Endodermal cell (in vitro differentiated cells): ENCODE measurements around the gene ZG16B. TPM values are rescaled to one million over a fixed set of nuclear protein-coding genes. Genes with fewer than 3 reads are reported as not detected.

ENCODE experiments used
- DNase-seq: peaks from one replicate; pipeline ENCODE4 v3.0.0-alpha.2; 2017
- H3K27ac ChIP-seq: 2 replicates; pipeline ENCODE4 v1.5.1; 2013; ENCODE audit warnings: mild to moderate bottlenecking, low read depth, low read length, moderate library complexity
- H3K27me3 ChIP-seq: 2 replicates; pipeline ENCODE4 v1.6.1; 2013; ENCODE audit warnings: mild to moderate bottlenecking, low read length, moderate library complexity; ENCODE audit not compliant: insufficient read depth, control insufficient read depth, poor library complexity, severe bottlenecking
- H3K36me3 ChIP-seq: 2 replicates; pipeline ENCODE4 v1.7.0; 2013; ENCODE audit warnings: mild to moderate bottlenecking, low read length, moderate library complexity; ENCODE audit not compliant: control insufficient read depth, insufficient read depth
- H3K4me1 ChIP-seq: one replicate; pipeline ENCODE4 v1.7.0; 2013; ENCODE audit warnings: low read length; ENCODE audit not compliant: control insufficient read depth, insufficient read depth
- H3K4me3 ChIP-seq: 2 replicates; pipeline ENCODE4 v1.5.1; 2013; ENCODE audit warnings: mild to moderate bottlenecking, low read length, moderate library complexity
- H3K9ac ChIP-seq: 2 replicates; pipeline ENCODE4 v1.6.1; 2013; ENCODE audit warnings: mild to moderate bottlenecking, low read length, moderate library complexity; ENCODE audit not compliant: poor library complexity, severe bottlenecking; ENCODE audit errors: extremely low read depth
- H3K9me3 ChIP-seq: 2 replicates; pipeline ENCODE4 v1.6.1; 2013; ENCODE audit warnings: mild to moderate bottlenecking, low read length, moderate library complexity; ENCODE audit not compliant: control insufficient read depth
- H3K27ac Mint-ChIP-seq: 2 replicates; pipeline ENCODE4 v1.8.0; 2020; ENCODE audit warnings: mixed read lengths
- H3K27me3 Mint-ChIP-seq: 2 replicates; pipeline ENCODE4 v1.8.0; 2021; ENCODE audit warnings: mild to moderate bottlenecking, mixed read lengths; ENCODE audit not compliant: insufficient read depth
- H3K36me3 Mint-ChIP-seq: 2 replicates; pipeline ENCODE4 v1.8.0; 2020; ENCODE audit warnings: low read depth, mixed read lengths
- H3K4me1 Mint-ChIP-seq: 2 replicates; pipeline ENCODE4 v1.8.0; 2020; ENCODE audit warnings: mixed read lengths
- H3K4me3 Mint-ChIP-seq: 2 replicates; pipeline ENCODE4 v1.8.0; 2020; ENCODE audit warnings: mild to moderate bottlenecking, moderate library complexity, mixed read lengths
- H3K9me3 Mint-ChIP-seq: 2 replicates; pipeline ENCODE4 v1.8.0; 2020; ENCODE audit warnings: mild to moderate bottlenecking, mixed read lengths
- CTCF ChIP-seq: fragments of 200-600 bp; sonication (generic); conservative IDR thresholded peaks from 2 replicates; pipeline ENCODE4 v1.5.0; 2021; ENCODE audit warnings: antibody characterized with exemption, mild to moderate bottlenecking
- WGBS, 2 experiments: methylation state at CpG; one replicate each; pipeline versions ENCODE4 v1.1.5 to v1.1.7; 2013; ENCODE audit warnings: missing lambda C conversion rate in 2 of 2, mixed read lengths in 1 of 2; ENCODE audit not compliant: insufficient coverage in 1 of 2, insufficient read length in 1 of 2; 5-methylcytosine and 5-hydroxymethylcytosine counted together
- total RNA-seq, 2 donors: library from RNA; stranded (reverse); fragmentation: NEBNext Ultra II Directional in 1 of 2; extraction: Animal tissue kit (Norgen Biotek cat#: 25700) in 1 of 2; gene quantifications; 2 replicates in 1 of 2; 3 replicates in 1 of 2; pipeline ENCODE4 v1.2.1, GENCODE V29; 2021

Gene ZG16B
- total RNA-seq, 2 donors from 2014 or later, result not detected

DNA sequence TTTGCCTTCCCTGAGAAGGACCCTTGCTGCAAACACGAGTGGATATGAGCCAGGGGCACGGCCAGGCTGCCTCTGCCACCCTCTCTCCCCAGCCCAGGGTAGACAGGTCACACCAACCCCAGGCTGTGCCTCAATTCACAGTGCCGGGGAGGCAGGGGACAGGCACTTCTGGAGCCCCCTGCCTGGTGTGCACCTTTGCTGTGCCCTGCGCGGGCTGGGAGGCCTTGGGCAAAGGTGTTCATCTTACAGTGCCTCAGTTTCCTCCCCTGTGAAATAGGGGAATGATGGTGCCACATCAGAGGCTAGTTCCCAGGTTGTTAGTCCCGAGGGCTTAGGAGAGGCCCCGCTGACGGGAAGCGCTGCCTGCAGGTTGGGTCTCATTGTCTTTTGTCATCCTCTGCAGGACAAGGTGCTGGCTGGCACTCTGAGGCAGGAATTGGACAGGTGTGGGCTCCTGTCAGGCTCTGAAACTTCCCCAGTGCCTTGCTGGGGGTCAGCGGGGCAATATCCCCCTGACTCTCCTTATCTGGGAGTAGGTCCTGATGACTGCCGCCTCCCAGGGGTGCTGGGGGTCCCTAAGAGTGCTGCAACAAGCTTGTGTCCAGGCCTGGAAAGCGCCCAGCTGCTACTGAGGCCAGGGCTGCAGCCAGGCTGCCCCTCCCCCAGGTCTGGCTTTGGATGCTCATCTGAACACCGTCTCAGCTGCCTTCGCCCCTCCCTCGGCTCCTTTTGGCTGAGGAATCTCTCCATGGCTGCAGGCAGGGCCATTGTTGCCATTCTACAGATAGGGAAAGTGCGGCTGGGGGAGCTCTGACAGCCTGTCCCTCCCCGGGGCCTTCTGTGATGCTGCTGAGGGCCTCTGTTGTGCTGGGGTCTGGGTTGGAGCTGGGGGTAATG, 9.9 kb upstream of the ZG16B start:
- no peaks in the 10 kb centered on the region for H3K36me3 Mint-ChIP-seq
- H3K9ac ChIP-seq, result no peak overlapping the region
- H3K27me3 ChIP-seq, result no peaks in the 10 kb centered on the region
- H3K27ac Mint-ChIP-seq, result no peak overlapping the region
- no peak overlapping the region for H3K27ac ChIP-seq
- H3K4me1 Mint-ChIP-seq, result no peaks in the 10 kb centered on the region
- TF ChIP-seq CTCF, result no peak
- no peaks in the 10 kb centered on the region for H3K4me1 ChIP-seq
- 82 to 83% methylated on average over 9 to 17 of the region's 17 CpGs for WGBS, 2 experiments
- no peaks in the 10 kb centered on the region for H3K9me3 ChIP-seq
- H3K4me3 ChIP-seq, result no peak overlapping the region
- H3K9me3 Mint-ChIP-seq, result no peaks in the 10 kb centered on the region
- DNase-seq, result peak; percentile 52
- H3K27me3 Mint-ChIP-seq, result no peaks in the 10 kb centered on the region
- H3K36me3 ChIP-seq, result no peaks in the 10 kb centered on the region
- no peak overlapping the region for H3K4me3 Mint-ChIP-seq

DNA sequence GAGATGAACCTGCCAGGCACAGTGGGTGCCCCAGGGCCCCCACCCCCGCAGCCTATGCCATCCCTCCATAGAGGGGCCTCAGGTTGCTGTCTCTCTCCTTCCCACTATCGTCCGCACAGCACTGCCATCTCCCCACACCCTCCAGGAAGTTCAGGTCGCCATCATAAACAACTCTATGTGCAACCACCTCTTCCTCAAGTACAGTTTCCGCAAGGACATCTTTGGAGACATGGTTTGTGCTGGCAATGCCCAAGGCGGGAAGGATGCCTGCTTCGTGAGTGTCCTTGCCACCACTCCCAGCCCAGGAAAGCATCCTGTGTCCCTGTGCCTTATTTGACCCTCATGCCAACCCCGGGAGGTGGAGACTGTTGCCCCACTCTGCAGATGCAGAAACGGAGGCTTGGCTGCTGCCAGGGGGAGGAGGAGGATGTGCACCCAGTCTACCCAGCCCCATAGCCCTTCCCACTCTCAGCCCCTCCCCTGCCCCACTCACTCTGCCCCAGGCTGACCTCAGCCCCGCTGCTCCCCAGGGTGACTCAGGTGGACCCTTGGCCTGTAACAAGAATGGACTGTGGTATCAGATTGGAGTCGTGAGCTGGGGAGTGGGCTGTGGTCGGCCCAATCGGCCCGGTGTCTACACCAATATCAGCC, 9.1 kb upstream of the ZG16B start:
- DNase-seq, result peak; percentile 40
- H3K4me1 ChIP-seq, result no peaks in the 10 kb centered on the region
- no peak overlapping the region for H3K27ac ChIP-seq
- Mint-ChIP-seq H3K4me3 (no peak overlapping the region), H3K9me3 (no peaks in the 10 kb centered on the region), H3K4me1 (no peaks in the 10 kb centered on the region), H3K27ac (no peak overlapping the region), H3K36me3 (no peaks in the 10 kb centered on the region), H3K27me3 (no peaks in the 10 kb centered on the region)
- H3K27me3 ChIP-seq, result no peaks in the 10 kb centered on the region
- H3K36me3 ChIP-seq, result no peaks in the 10 kb centered on the region
- no peak overlapping the region for H3K4me3 ChIP-seq
- no peaks in the 10 kb centered on the region for H3K9me3 ChIP-seq
- 88 to 94% methylated on average over 7 to 14 of the region's 14 CpGs for WGBS, 2 experiments
- TF ChIP-seq CTCF, result no peak
- H3K9ac ChIP-seq, result no peak overlapping the region

GRCh38 chr16:2821487-2822157, 8.5 kb upstream of the ZG16B start:
- H3K4me1 ChIP-seq, result no peaks in the 10 kb centered on the region
- no peak overlapping the region for H3K27ac ChIP-seq
- peak; percentile 26 for DNase-seq
- H3K27me3 ChIP-seq, result no peaks in the 10 kb centered on the region
- H3K9ac ChIP-seq, result no peak overlapping the region
- H3K4me3 ChIP-seq, result no peak overlapping the region
- H3K36me3 ChIP-seq, result no peaks in the 10 kb centered on the region
- no peaks in the 10 kb centered on the region for H3K9me3 ChIP-seq
- WGBS, 2 experiments, result 68 to 84% methylated on average over 5 to 9 of the region's 9 CpGs
- Mint-ChIP-seq H3K4me3 (no peak overlapping the region), H3K36me3 (no peaks in the 10 kb centered on the region), H3K27me3 (no peaks in the 10 kb centered on the region), H3K4me1 (no peaks in the 10 kb centered on the region), H3K9me3 (no peaks in the 10 kb centered on the region), H3K27ac (no peak overlapping the region)
- no peak for TF ChIP-seq CTCF
